IMR-90 (cell line): ENCODE results near the gene ST8SIA2. TPM values are rescaled to one million over a fixed set of nuclear protein-coding genes. Genes with fewer than 3 reads are reported as not detected.

Source experiments
- ATAC-seq: fragments of 200-7000 bp; cut with Tn5 transposase; 2 replicates; pipeline ENCODE4 v1.9.1; 2020; ENCODE audit warnings: low read depth, mild to moderate bottlenecking, moderate library complexity
- BruUV-seq: library from RNA; stranded (reverse); fragments of 400-500 nt; replicated peaks from 2 replicates; lab custom pipeline; 2021; lab: Mats Ljungman, UMichigan
- CTCF ChIA-PET: fragments of 300-600 bp; formaldehyde crosslinking; extraction: SDS; loops from one replicate; lab custom pipeline; 2021; ENCODE audit warnings: antibody characterized with exemption; lab: Yijun Ruan, JAX
- POLR2A ChIA-PET: fragments of 300-600 bp; sonication (Branson Sonifier 250); formaldehyde crosslinking; loops from one replicate; lab custom pipeline; 2022; ENCODE audit warnings: antibody characterized with exemption; ENCODE audit not compliant: unreplicated experiment; lab: Charles Lee
- DNase-seq: peaks from one replicate; pipeline ENCODE4 v3.0.0; 2013
- H2AFZ ChIP-seq: replicated peaks from 2 replicates; pipeline ENCODE3; 2013; ENCODE audit warnings: low read length, mild to moderate bottlenecking; ENCODE audit not compliant: poor library complexity
- H2AK5ac ChIP-seq: 2 replicates; pipeline ENCODE4 v1.6.1; 2013; ENCODE audit warnings: low read depth, low read length, inconsistent platforms
- H2AK9ac ChIP-seq: replicated peaks from 2 replicates; pipeline ENCODE3; 2013; ENCODE audit warnings: mild to moderate bottlenecking, low read depth, low read length, moderate library complexity; ENCODE audit not compliant: poor library complexity
- H2BK120ac ChIP-seq: 2 replicates; pipeline ENCODE4 v1.6.1; 2013; ENCODE audit warnings: low read depth, low read length, inconsistent platforms
- H2BK15ac ChIP-seq: 3 replicates; pipeline ENCODE4 v1.6.1; 2013; ENCODE audit warnings: low read depth, low read length, inconsistent platforms
- H2BK20ac ChIP-seq: 2 replicates; pipeline ENCODE4 v1.6.1; 2013; ENCODE audit warnings: low read depth, mild to moderate bottlenecking, inconsistent platforms, low read length, moderate library complexity
- H2BK5ac ChIP-seq: 2 replicates; pipeline ENCODE4 v1.6.1; 2013; ENCODE audit warnings: mild to moderate bottlenecking, low read depth, low read length, inconsistent platforms; ENCODE audit not compliant: poor library complexity, severe bottlenecking
- H3K14ac ChIP-seq: replicated peaks from 2 replicates; pipeline ENCODE4 v1.6.1; 2013; ENCODE audit warnings: low read depth, low read length, inconsistent platforms
- H3K18ac ChIP-seq: 2 replicates; pipeline ENCODE4 v1.6.1; 2013; ENCODE audit warnings: low read depth, low read length, control low read depth
- H3K23ac ChIP-seq: 2 replicates; pipeline ENCODE4 v1.6.1; 2013; ENCODE audit warnings: low read depth, low read length, inconsistent platforms
- H3K27ac ChIP-seq: 2 replicates; pipeline ENCODE4 v1.5.1; 2013; ENCODE audit warnings: mild to moderate bottlenecking, control low read depth, low read length; ENCODE audit not compliant: insufficient read depth
- H3K27me3 ChIP-seq: 2 replicates; pipeline ENCODE4 v1.6.1; 2013; ENCODE audit warnings: low read length; ENCODE audit not compliant: control insufficient read depth, insufficient read depth
- H3K36me3 ChIP-seq: 2 replicates; pipeline ENCODE4 v1.6.1; 2013; ENCODE audit warnings: low read length, mixed read lengths; ENCODE audit not compliant: control insufficient read depth, insufficient read depth
- H3K4ac ChIP-seq: 2 replicates; pipeline ENCODE4 v1.6.1; 2013; ENCODE audit warnings: low read depth, low read length, inconsistent platforms
- H3K4me1 ChIP-seq: 2 replicates; pipeline ENCODE4 v1.6.1; 2013; ENCODE audit warnings: low read length, mixed read lengths; ENCODE audit not compliant: control insufficient read depth, insufficient read depth
- H3K4me2 ChIP-seq: 2 replicates; pipeline ENCODE4 v1.6.1; 2013; ENCODE audit warnings: low read depth, mild to moderate bottlenecking, control low read depth, low read length, moderate library complexity
- H3K4me3 ChIP-seq: 2 replicates; pipeline ENCODE4 v1.5.1; 2013; ENCODE audit warnings: low read depth, mild to moderate bottlenecking, control low read depth, low read length, moderate library complexity; ENCODE audit not compliant: insufficient read depth
- H3K56ac ChIP-seq: 2 replicates; pipeline ENCODE4 v1.6.1; 2013; ENCODE audit warnings: low read length, inconsistent platforms; ENCODE audit not compliant: insufficient read depth; ENCODE audit errors: extremely low read depth
- H3K79me1 ChIP-seq, 2 experiments: 2 replicates each; pipeline ENCODE4 v1.6.1; 2013; ENCODE audit warnings: low read length in 2 of 2, inconsistent platforms in 1 of 2, low read depth in 1 of 2
- H3K9ac ChIP-seq: 2 replicates; pipeline ENCODE4 v1.6.1; 2013; ENCODE audit warnings: low read depth, low read length, control low read depth
- H3K9me1 ChIP-seq: 2 replicates; pipeline ENCODE4 v1.6.1; 2013; ENCODE audit warnings: low read length, inconsistent platforms; ENCODE audit not compliant: insufficient read depth
- H3K9me3 ChIP-seq: 2 replicates; pipeline ENCODE4 v1.6.1; 2013; ENCODE audit warnings: low read length; ENCODE audit not compliant: control insufficient read depth, insufficient read depth
- H4K20me1 ChIP-seq: 2 replicates; pipeline ENCODE4 v1.6.1; 2013; ENCODE audit warnings: low read length, inconsistent platforms; ENCODE audit not compliant: insufficient read depth
- H4K5ac ChIP-seq: 2 replicates; pipeline ENCODE4 v1.6.1; 2013; ENCODE audit warnings: mild to moderate bottlenecking, low read depth, low read length, control low read depth
- H4K8ac ChIP-seq, 2 experiments: 2 replicates each; pipeline ENCODE4 v1.6.1; 2013; ENCODE audit warnings: low read depth in 2 of 2, low read length in 2 of 2, control low read depth in 1 of 2, inconsistent platforms in 1 of 2
- H4K91ac ChIP-seq: 2 replicates; pipeline ENCODE4 v1.6.1; 2013; ENCODE audit warnings: low read depth, low read length, inconsistent platforms; ENCODE audit not compliant: insufficient read depth
- CHD1 ChIP-seq: IDR thresholded peaks from 2 replicates; pipeline ENCODE4 v1.6.1; 2012; ENCODE audit warnings: low read depth, low read length, improper control_type of control experiment
- CTCF ChIP-seq: conservative IDR thresholded peaks from 2 replicates; pipeline ENCODE4 v1.5.1; 2012; ENCODE audit warnings: mild to moderate bottlenecking, low read depth, low read length, improper control_type of control experiment
- MAZ ChIP-seq: IDR thresholded peaks from 2 replicates; pipeline ENCODE4 v1.6.1; 2012; ENCODE audit warnings: low read depth, mild to moderate bottlenecking, low read length, improper control_type of control experiment, moderate library complexity, borderline replicate concordance
- MXI1 ChIP-seq: IDR thresholded peaks from 2 replicates; pipeline ENCODE4 v1.6.1; 2012; ENCODE audit warnings: low read depth, mild to moderate bottlenecking, low read length, moderate library complexity, borderline replicate concordance
- RAD21 ChIP-seq: IDR thresholded peaks from 2 replicates; pipeline ENCODE4 v1.6.1; 2012; ENCODE audit warnings: low read length, improper control_type of control experiment
- WGBS, 2 experiments: methylation state at CpG; one replicate each; pipeline versions ENCODE4 v1.1.5 to v1.1.7; 2013; ENCODE audit warnings: missing lambda C conversion rate in 2 of 2; ENCODE audit not compliant: insufficient read length in 1 of 2; ENCODE audit errors: extremely low coverage in 2 of 2; 5-methylcytosine and 5-hydroxymethylcytosine counted together
- dilution Hi-C: fragments of 300-500 bp; cut with HindIII; formaldehyde crosslinking; loops from one replicate; pipeline ENCODE4 v1.14.3; 2018; ENCODE audit warnings: low sequenced_read_pairs; ENCODE audit not compliant: unreplicated experiment
- in situ Hi-C: fragments of 300-500 bp; cut with MboI; formaldehyde crosslinking; loops from 3 replicates; pipeline ENCODE4 v1.14.3; 2019; ENCODE audit warnings: low sequenced_read_pairs, inconsistent platforms, mixed read lengths
- intact Hi-C: fragments of 100-400 bp; cut with micrococcal nuclease; formaldehyde crosslinking; loops from 2 replicates; pipeline ENCODE4 v1.10.0; 2022
- polyA plus RNA-seq, 3 experiments: library from polyadenylated mRNA; depleted of rRNA; stranded (reverse); fragments of >200 nt; gene quantifications; 2 replicates each; pipeline ENCODE4 v1.2.3, GENCODE V29; 2012; ENCODE audit warnings: low replicate concordance in 1 of 3
- total RNA-seq: library from RNA; depleted of rRNA; stranded (reverse); fragments of >200 nt; gene quantifications from 2 replicates; pipeline ENCODE4 v1.2.3, GENCODE V29; 2012

ST8SIA2 gene
- total and polyA plus RNA-seq, 2 of the 4 experiments (the other 2 are of a cell fraction): not detected

- CTCF ChIA-PET: no interaction called here
- H3K18ac ChIP-seq: no peak overlapping the region
- no peak overlapping the region for H4K91ac ChIP-seq
- POLR2A ChIA-PET: no interaction called here
- no peaks in the 10 kb centered on the region for H4K20me1 ChIP-seq
- dilution Hi-C loops (no loop called here), in situ Hi-C loops (no loop called here), intact Hi-C loops (no loop called here)
- no TSS peak for BruUV-seq
- DNase-seq (no peak), ATAC-seq (no peak)
- no peaks in the 10 kb centered on the region for H3K36me3 ChIP-seq
- H4K5ac ChIP-seq: no peak overlapping the region
- TF ChIP-seq RAD21 (no peak), MAZ (no peak), CHD1 (no peak), MXI1 (no peak), CTCF (no peak)
- H2AFZ ChIP-seq: no peak overlapping the region
- H2BK120ac ChIP-seq: no peak overlapping the region
- no peak overlapping the region for H3K4me2 ChIP-seq
- H3K56ac ChIP-seq: no peak overlapping the region
- H3K4me1 ChIP-seq: no peaks in the 10 kb centered on the region
- H3K4ac ChIP-seq: no peak overlapping the region
- H4K8ac ChIP-seq: no peak overlapping the region
- no peak overlapping the region for H2BK5ac ChIP-seq
- no peak overlapping the region for H3K4me3 ChIP-seq
- H3K27me3 ChIP-seq: no peaks in the 10 kb centered on the region
- no peaks in the 10 kb centered on the region for H3K79me1 ChIP-seq
- H3K23ac ChIP-seq: no peak overlapping the region
- H2BK15ac ChIP-seq: no peak overlapping the region
- H3K9ac ChIP-seq: no peak overlapping the region
- no peaks in the 10 kb centered on the region for H3K9me1 ChIP-seq
- no peak overlapping the region for H2BK20ac ChIP-seq
- H2AK5ac ChIP-seq: no peak overlapping the region
- WGBS, 2 experiments: no CpG with 5 or more reads among the region's 1 CpG
- no peak overlapping the region for H3K27ac ChIP-seq
- H3K14ac ChIP-seq: no peak overlapping the region
- H3K9me3 ChIP-seq: no peaks in the 10 kb centered on the region
- no peak overlapping the region for H2AK9ac ChIP-seq
Measured at GRCh38 chr15:92485441-92485840, 91.8 kb downstream of the ST8SIA2 start.
